ENCODE measurements around the gene UCN. TPM values are rescaled to one million over a fixed set of nuclear protein-coding genes. Genes with fewer than 3 reads are reported as not detected.
"Not testable (repeated sequence)": the region's sequence is repeated elsewhere in the genome, so short reads cannot be mapped to it uniquely, and the experiment has no call there.

The UCN gene
- total and polyA plus RNA-seq, 4 donors = 0.25 to 0.83 (median 0.42) TPM; not detected in 1

GRCh38 chr2:27272537-27273522, 35.4 kb downstream of the UCN start:
- not testable (repeated sequence) for H3K9me3 ChIP-seq (ENCODE audit: control insufficient read depth in 4 of 4, low read length in 3 of 4); H3K27ac ChIP-seq (ENCODE audit: low read depth in 1 of 2, low read length in 2 of 2); H3K36me3 ChIP-seq (ENCODE audit: control insufficient read depth in 4 of 4, insufficient read depth in 3 of 4, low read depth in 1 of 4, low read length in 3 of 4); H3K9ac ChIP-seq (ENCODE audit: low read depth in 1 of 2, low read length in 2 of 2); H3K4me3 ChIP-seq (ENCODE audit: low read depth in 1 of 3, low read length in 3 of 3); DNase-seq (ENCODE audit: low spot score); H3K4me1 ChIP-seq (ENCODE audit: control insufficient read depth in 4 of 4, insufficient read depth in 4 of 4, low read length in 3 of 4); H3K27me3 ChIP-seq (ENCODE audit: control insufficient read depth in 4 of 4, insufficient read depth in 4 of 4, low read length in 3 of 4)
- peak in 1 of 2 donors; percentile 17 for TF ChIP-seq RXRA (IDR thresholded peaks at IDR 0.05)
- WGBS = 48% methylated on average over 15 of the region's 15 CpGs

GRCh38 chr2:27271631-27272340, 36.5 kb downstream of the UCN start:
- H3K27me3 ChIP-seq (ENCODE audit: control insufficient read depth in 4 of 4, insufficient read depth in 4 of 4, low read length in 3 of 4) = peaks cover 0 to 3% (median under 1%) of the 10 kb centered on the region in 4 donors
- 75% methylated on average over 11 of the region's 11 CpGs for WGBS
- H3K4me3 ChIP-seq (ENCODE audit: low read depth in 1 of 3, low read length in 3 of 3) = no peak overlapping the region
- H3K27ac ChIP-seq (ENCODE audit: low read depth in 1 of 2, low read length in 2 of 2) = no peak overlapping the region
- no peaks in the 10 kb centered on the region for H3K9me3 ChIP-seq (ENCODE audit: control insufficient read depth in 4 of 4, low read length in 3 of 4)
- no peak for DNase-seq (ENCODE audit: low spot score)
- H3K9ac ChIP-seq (ENCODE audit: low read depth in 1 of 2, low read length in 2 of 2) = no peak overlapping the region
- H3K36me3 ChIP-seq (ENCODE audit: control insufficient read depth in 4 of 4, insufficient read depth in 3 of 4, low read depth in 1 of 4, low read length in 3 of 4) = no peaks in the 10 kb centered on the region
- no peaks in the 10 kb centered on the region for H3K4me1 ChIP-seq (ENCODE audit: control insufficient read depth in 4 of 4, insufficient read depth in 4 of 4, low read length in 3 of 4)
- TF ChIP-seq FOXA1 (IDR thresholded peaks at IDR 0.05) (no peak), EGR1 (IDR thresholded peaks at IDR 0.05; ENCODE audit: low read depth in 2 of 2) (no peak), YY1 (IDR thresholded peaks at IDR 0.05) (no peak), FOXA2 (IDR thresholded peaks at IDR 0.05) (no peak), RAD21 (IDR thresholded peaks at IDR 0.05) (no peak), CTCF (IDR thresholded peaks at IDR 0.05; ENCODE audit: low read depth, low read length, missing input control) (no peak), JUND (IDR thresholded peaks at IDR 0.05) (no peak), SP1 (IDR thresholded peaks at IDR 0.05) (no peak), GABPA (IDR thresholded peaks at IDR 0.05 in 1 of 2, conservative IDR thresholded peaks at IDR 0.05 in 1 of 2) (no peak)

GRCh38 chr2:27270670-27271069, 37.6 kb downstream of the UCN start:
- H3K9ac ChIP-seq (ENCODE audit: low read depth in 1 of 2, low read length in 2 of 2) = no peak overlapping the region
- H3K36me3 ChIP-seq (ENCODE audit: control insufficient read depth in 4 of 4, insufficient read depth in 3 of 4, low read depth in 1 of 4, low read length in 3 of 4) = no peaks in the 10 kb centered on the region
- H3K9me3 ChIP-seq (ENCODE audit: control insufficient read depth in 4 of 4, low read length in 3 of 4) = no peaks in the 10 kb centered on the region
- DNase-seq (ENCODE audit: low spot score) = no peak
- H3K4me3 ChIP-seq (ENCODE audit: low read depth in 1 of 3, low read length in 3 of 3) = no peak overlapping the region
- no peaks in the 10 kb centered on the region for H3K4me1 ChIP-seq (ENCODE audit: control insufficient read depth in 4 of 4, insufficient read depth in 4 of 4, low read length in 3 of 4)
- 84% methylated on average over 2 of the region's 2 CpGs for WGBS
- TF ChIP-seq JUND (IDR thresholded peaks at IDR 0.05) (no peak), HNF4G (IDR thresholded peaks at IDR 0.05) (no peak), YY1 (IDR thresholded peaks at IDR 0.05) (no peak), GABPA (IDR thresholded peaks at IDR 0.05 in 1 of 2, conservative IDR thresholded peaks at IDR 0.05 in 1 of 2) (no peak), RXRA (IDR thresholded peaks at IDR 0.05) (no peak), ATF3 (IDR thresholded peaks at IDR 0.05) (no peak), FOXA1 (IDR thresholded peaks at IDR 0.05) (no peak), CTCF (IDR thresholded peaks at IDR 0.05; ENCODE audit: low read depth, low read length, missing input control) (no peak), TAF1 (conservative IDR thresholded peaks at IDR 0.05) (no peak)
- H3K27me3 ChIP-seq (ENCODE audit: control insufficient read depth in 4 of 4, insufficient read depth in 4 of 4, low read length in 3 of 4) = peaks cover 0 to 3% (median under 1%) of the 10 kb centered on the region in 4 donors
- no peak overlapping the region for H3K27ac ChIP-seq (ENCODE audit: low read depth in 1 of 2, low read length in 2 of 2)

All from liver (tissue), 9 donors.